Testis (tissue), 2 donors: ENCODE measurements around the gene CBFA2T3.

Source experiments
- POLR2A ChIP-seq: fragments of 450-650 bp; IDR thresholded peaks from one replicate; pipeline ENCODE4 v1.6.1; 2017; ENCODE audit warnings: antibody characterized with exemption, mild to moderate bottlenecking, moderate library complexity
- TF ChIP-seq, protein P1 (sequence below), 3 experiments: fragments of 450-650 bp in 2 of 3; fragments of 200-600 bp in 1 of 3; sonication (generic) in 1 of 3; IDR thresholded peaks; one replicate each; pipeline ENCODE4 v1.5.1; 2016 to 2019; ENCODE audit warnings: antibody characterized with exemption in 3 of 3, mild to moderate bottlenecking in 2 of 3, moderate library complexity in 1 of 3

DNA sequence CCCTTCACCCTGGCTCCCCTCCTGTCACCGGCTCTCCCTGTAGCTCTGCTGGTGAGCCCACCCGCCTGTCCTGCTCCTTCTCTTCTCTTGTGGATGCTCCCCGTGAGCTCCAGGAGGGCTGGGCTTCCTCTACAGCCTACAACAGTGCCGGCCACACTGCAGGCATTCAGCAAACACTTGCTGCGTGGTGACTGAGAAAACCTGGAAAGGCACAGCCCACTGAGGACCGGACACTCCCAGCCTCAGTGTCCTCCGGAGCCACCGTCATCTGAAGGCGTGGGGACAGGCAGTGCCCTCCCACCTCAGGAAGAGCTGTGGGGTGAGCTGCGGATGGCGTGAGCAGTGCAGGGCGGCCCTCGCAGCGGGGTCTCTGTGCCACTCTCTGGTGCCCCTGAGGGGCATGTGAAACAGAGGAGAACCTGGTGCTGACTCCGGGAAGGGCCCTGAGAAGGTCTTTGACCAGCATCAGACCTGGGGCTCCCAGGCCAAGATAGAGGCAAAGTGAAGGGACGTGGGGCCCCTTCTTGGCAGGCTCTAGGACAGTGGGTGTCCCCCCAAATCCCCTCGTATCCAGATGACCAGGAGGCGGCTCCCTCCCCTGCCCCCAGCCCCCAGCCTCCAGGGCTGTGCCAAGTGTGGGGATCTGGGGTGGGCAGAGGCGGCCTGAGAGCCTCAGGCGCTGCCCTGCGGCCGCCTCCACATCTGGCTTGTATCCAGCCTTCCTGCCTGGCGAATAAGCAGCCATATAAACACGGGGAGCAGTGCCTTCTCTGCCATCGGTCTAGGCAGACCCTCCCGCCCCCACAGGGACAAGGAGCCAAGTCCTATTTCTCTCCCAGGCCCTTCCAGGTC is 66.5 kb downstream of the CBFA2T3 start:
- TF ChIP-seq, protein P1, sequence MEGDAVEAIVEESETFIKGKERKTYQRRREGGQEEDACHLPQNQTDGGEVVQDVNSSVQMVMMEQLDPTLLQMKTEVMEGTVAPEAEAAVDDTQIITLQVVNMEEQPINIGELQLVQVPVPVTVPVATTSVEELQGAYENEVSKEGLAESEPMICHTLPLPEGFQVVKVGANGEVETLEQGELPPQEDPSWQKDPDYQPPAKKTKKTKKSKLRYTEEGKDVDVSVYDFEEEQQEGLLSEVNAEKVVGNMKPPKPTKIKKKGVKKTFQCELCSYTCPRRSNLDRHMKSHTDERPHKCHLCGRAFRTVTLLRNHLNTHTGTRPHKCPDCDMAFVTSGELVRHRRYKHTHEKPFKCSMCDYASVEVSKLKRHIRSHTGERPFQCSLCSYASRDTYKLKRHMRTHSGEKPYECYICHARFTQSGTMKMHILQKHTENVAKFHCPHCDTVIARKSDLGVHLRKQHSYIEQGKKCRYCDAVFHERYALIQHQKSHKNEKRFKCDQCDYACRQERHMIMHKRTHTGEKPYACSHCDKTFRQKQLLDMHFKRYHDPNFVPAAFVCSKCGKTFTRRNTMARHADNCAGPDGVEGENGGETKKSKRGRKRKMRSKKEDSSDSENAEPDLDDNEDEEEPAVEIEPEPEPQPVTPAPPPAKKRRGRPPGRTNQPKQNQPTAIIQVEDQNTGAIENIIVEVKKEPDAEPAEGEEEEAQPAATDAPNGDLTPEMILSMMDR (IDR thresholded peaks at IDR 0.05) = no peak
- no peak for TF ChIP-seq POLR2A
